H1 (cell line): ENCODE data around the gene TJP3. TPM values are rescaled to one million over a fixed set of nuclear protein-coding genes. Genes with fewer than 3 reads are reported as not detected.

Experiments used
- CHD7 ChIP-seq: fragments of 300-600 bp; sonication (generic); IDR thresholded peaks from 2 replicates; pipeline ENCODE4 v1.7.1; 2012; ENCODE audit warnings: low read length, moderate library complexity, mild to moderate bottlenecking, inconsistent platforms; ENCODE audit not compliant: insufficient replicate concordance
- EGR1 ChIP-seq: IDR thresholded peaks from 2 replicates; pipeline ENCODE4 v1.6.1; 2011; ENCODE audit warnings: low read depth, low read length, borderline replicate concordance
- RXRA ChIP-seq: IDR thresholded peaks from 2 replicates; pipeline ENCODE4 v1.6.1; 2011; ENCODE audit warnings: low read depth, mild to moderate bottlenecking, low read length, moderate library complexity; ENCODE audit not compliant: insufficient read depth
- polyA plus RNA-seq, 7 experiments: library from polyadenylated mRNA; depleted of rRNA in 3 of 7; stranded (reverse) in 5 of 7; unstranded in 2 of 7; fragments of >200 nt in 5 of 7; fragments of 200-250 nt in 2 of 7; gene quantifications; 1 replicate in 5 of 7; 2 replicates in 1 of 7; 4 replicates in 1 of 7; pipeline versions ENCODE4 v1.2.1 to v1.2.3, GENCODE V29; 2011 to 2013; ENCODE audit warnings: missing spikeins in 2 of 7, mixed read lengths in 2 of 7
- total RNA-seq: library from RNA; stranded (reverse); fragmentation: NEBNext Ultra II Directional; extraction: Animal tissue kit (Norgen Biotek cat#: 25700); gene quantifications from 2 replicates; pipeline ENCODE4 v1.2.1, GENCODE V29; 2021
- TF ChIP-seq, protein P1 (sequence below), 3 experiments: IDR thresholded peaks; 1 replicate in 2 of 3; 2 replicates in 1 of 3; pipeline versions ENCODE4 v1.5.1 to v1.6.1; 2011; ENCODE audit warnings: low read length in 3 of 3, mild to moderate bottlenecking in 3 of 3, inconsistent platforms in 2 of 3, low read depth in 1 of 3, moderate library complexity in 1 of 3; ENCODE audit not compliant: insufficient read depth in 1 of 3; ENCODE audit errors: control extremely low read depth in 1 of 3
- TF ChIP-seq, protein P2 (sequence below): IDR thresholded peaks from 2 replicates; pipeline ENCODE4 v1.6.1; 2012; ENCODE audit warnings: inconsistent platforms
- TF ChIP-seq, protein P3 (sequence below): IDR thresholded peaks from 2 replicates; pipeline ENCODE4 v1.6.1; 2011; ENCODE audit warnings: low read depth, mild to moderate bottlenecking, low read length; ENCODE audit not compliant: insufficient read depth

Gene TJP3
- total and polyA plus RNA-seq, 2 of the 8 experiments (the other 6 are each of a cell fraction or from before 2014, with no cell fraction given), result 17.1 to 26.1 TPM

- TF ChIP-seq CHD7 (no peak), EGR1 (no peak), RXRA (no peak)
- TF ChIP-seq, protein P1, sequence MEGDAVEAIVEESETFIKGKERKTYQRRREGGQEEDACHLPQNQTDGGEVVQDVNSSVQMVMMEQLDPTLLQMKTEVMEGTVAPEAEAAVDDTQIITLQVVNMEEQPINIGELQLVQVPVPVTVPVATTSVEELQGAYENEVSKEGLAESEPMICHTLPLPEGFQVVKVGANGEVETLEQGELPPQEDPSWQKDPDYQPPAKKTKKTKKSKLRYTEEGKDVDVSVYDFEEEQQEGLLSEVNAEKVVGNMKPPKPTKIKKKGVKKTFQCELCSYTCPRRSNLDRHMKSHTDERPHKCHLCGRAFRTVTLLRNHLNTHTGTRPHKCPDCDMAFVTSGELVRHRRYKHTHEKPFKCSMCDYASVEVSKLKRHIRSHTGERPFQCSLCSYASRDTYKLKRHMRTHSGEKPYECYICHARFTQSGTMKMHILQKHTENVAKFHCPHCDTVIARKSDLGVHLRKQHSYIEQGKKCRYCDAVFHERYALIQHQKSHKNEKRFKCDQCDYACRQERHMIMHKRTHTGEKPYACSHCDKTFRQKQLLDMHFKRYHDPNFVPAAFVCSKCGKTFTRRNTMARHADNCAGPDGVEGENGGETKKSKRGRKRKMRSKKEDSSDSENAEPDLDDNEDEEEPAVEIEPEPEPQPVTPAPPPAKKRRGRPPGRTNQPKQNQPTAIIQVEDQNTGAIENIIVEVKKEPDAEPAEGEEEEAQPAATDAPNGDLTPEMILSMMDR (IDR thresholded peaks at IDR 0.05; ENCODE audit: control extremely low read depth in 1 of 3, insufficient read depth in 1 of 3, low read depth in 1 of 3, low read length in 3 of 3), result no peak
- TF ChIP-seq, protein P2, sequence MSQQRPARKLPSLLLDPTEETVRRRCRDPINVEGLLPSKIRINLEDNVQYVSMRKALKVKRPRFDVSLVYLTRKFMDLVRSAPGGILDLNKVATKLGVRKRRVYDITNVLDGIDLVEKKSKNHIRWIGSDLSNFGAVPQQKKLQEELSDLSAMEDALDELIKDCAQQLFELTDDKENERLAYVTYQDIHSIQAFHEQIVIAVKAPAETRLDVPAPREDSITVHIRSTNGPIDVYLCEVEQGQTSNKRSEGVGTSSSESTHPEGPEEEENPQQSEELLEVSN, result no peak
- TF ChIP-seq, protein P3, sequence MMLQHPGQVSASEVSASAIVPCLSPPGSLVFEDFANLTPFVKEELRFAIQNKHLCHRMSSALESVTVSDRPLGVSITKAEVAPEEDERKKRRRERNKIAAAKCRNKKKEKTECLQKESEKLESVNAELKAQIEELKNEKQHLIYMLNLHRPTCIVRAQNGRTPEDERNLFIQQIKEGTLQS, result no peak
Measured at GRCh38 chr19:3737487-3738205, 29.5 kb downstream of the TJP3 start (continued).
